GM23338 (cell line): ENCODE results near the gene DR1. TPM values are rescaled to one million over a fixed set of nuclear protein-coding genes. Genes with fewer than 3 reads are reported as not detected.

Source experiments
- ATAC-seq: fragments of 200-7000 bp; cut with Tn5 transposase; 3 replicates; pipeline ENCODE4 v1.9.1; 2020
- DNase-seq: peaks from one replicate; pipeline ENCODE4 v3.0.0-alpha.2; 2015; ENCODE audit warnings: low spot score
- H2AFZ ChIP-seq: fragments of 200-600 bp; sonication (generic); 2 replicates; pipeline ENCODE4 v1.8.0; 2016; ENCODE audit warnings: antibody characterized with exemption, mild to moderate bottlenecking, moderate library complexity
- H3F3A ChIP-seq: fragments of 200-600 bp; sonication (generic); replicated peaks from 2 replicates; pipeline ENCODE4 v1.8.0; 2017; ENCODE audit warnings: antibody characterized with exemption, mixed run types, low read depth
- H3K27ac ChIP-seq: fragments of 200-600 bp; sonication (generic); 2 replicates; pipeline ENCODE4 v1.6.1; 2016; ENCODE audit warnings: low read depth
- H3K27me3 ChIP-seq: fragments of 200-600 bp; sonication (generic); 2 replicates; pipeline ENCODE4 v1.8.0; 2016; ENCODE audit warnings: mild to moderate bottlenecking, mixed run types, moderate library complexity; ENCODE audit not compliant: insufficient read depth
- H3K36me3 ChIP-seq: fragments of 200-600 bp; sonication (generic); 2 replicates; pipeline ENCODE4 v1.8.0; 2016; ENCODE audit warnings: mild to moderate bottlenecking; ENCODE audit not compliant: insufficient read depth
- H3K4me1 ChIP-seq: fragments of 200-600 bp; sonication (generic); 2 replicates; pipeline ENCODE4 v1.8.0; 2016; ENCODE audit warnings: mild to moderate bottlenecking, moderate library complexity; ENCODE audit not compliant: insufficient read depth
- H3K4me2 ChIP-seq: fragments of 200-600 bp; sonication (generic); 2 replicates; pipeline ENCODE4 v1.7.1; 2017; ENCODE audit warnings: mixed run types
- H3K4me3 ChIP-seq: fragments of 200-600 bp; sonication (generic); 2 replicates; pipeline ENCODE4 v1.6.1; 2016; ENCODE audit warnings: mixed run types
- H3K79me2 ChIP-seq: fragments of 200-600 bp; sonication (generic); replicated peaks from 2 replicates; pipeline ENCODE4 v1.8.0; 2017; ENCODE audit warnings: mild to moderate bottlenecking; ENCODE audit not compliant: insufficient read depth
- H3K9me2 ChIP-seq: fragments of 200-600 bp; sonication (generic); 2 replicates; pipeline ENCODE4 v1.8.0; 2017; ENCODE audit not compliant: insufficient read depth
- H4K20me1 ChIP-seq: fragments of 200-600 bp; sonication (generic); replicated peaks from 2 replicates; pipeline ENCODE4 v1.8.0; 2017; ENCODE audit warnings: mild to moderate bottlenecking; ENCODE audit not compliant: insufficient read depth
- H3K27ac Mint-ChIP-seq: 2 replicates; pipeline ENCODE4 v1.8.0; 2020; ENCODE audit warnings: inconsistent platforms, mild to moderate bottlenecking, moderate library complexity, mixed read lengths
- H3K27me3 Mint-ChIP-seq: 3 replicates; pipeline ENCODE4 v1.8.0; 2022; ENCODE audit warnings: low read depth, mild to moderate bottlenecking, moderate library complexity, mixed read lengths, inconsistent platforms; ENCODE audit not compliant: insufficient read depth, poor library complexity
- H3K36me3 Mint-ChIP-seq: 3 replicates; pipeline ENCODE4 v1.8.0; 2021; ENCODE audit warnings: low read depth, mild to moderate bottlenecking, inconsistent platforms, moderate library complexity, mixed read lengths
- H3K4me1 Mint-ChIP-seq: 3 replicates; pipeline ENCODE4 v1.8.0; 2020; ENCODE audit warnings: mild to moderate bottlenecking, inconsistent platforms, mixed read lengths
- H3K4me3 Mint-ChIP-seq: 3 replicates; pipeline ENCODE4 v1.8.0; 2021; ENCODE audit warnings: moderate library complexity, mild to moderate bottlenecking, inconsistent platforms, mixed read lengths
- H3K9me3 Mint-ChIP-seq: 3 replicates; pipeline ENCODE4 v1.8.0; 2020; ENCODE audit warnings: moderate library complexity, mild to moderate bottlenecking, inconsistent platforms, mixed read lengths
- CREB1 ChIP-seq: fragments of 250-450 bp; sonication (Bioruptor Pico); IDR thresholded peaks from 2 replicates; pipeline ENCODE4 v1.5.0; 2020; ENCODE audit warnings: low read depth, mild to moderate bottlenecking, moderate library complexity
- ETS1 ChIP-seq: IDR thresholded peaks from 2 replicates; pipeline ENCODE4 v1.6.1; 2016; ENCODE audit warnings: antibody characterized with exemption
- NANOG ChIP-seq: IDR thresholded peaks from 2 replicates; pipeline ENCODE4 v1.6.1; 2016; ENCODE audit warnings: antibody characterized with exemption, borderline replicate concordance
- REST ChIP-seq: IDR thresholded peaks from one replicate; pipeline ENCODE4 v1.6.1; 2018; ENCODE audit warnings: antibody characterized with exemption; ENCODE audit not compliant: unreplicated experiment
- STAT1 ChIP-seq: IDR thresholded peaks from one replicate; pipeline ENCODE4 v1.6.1; 2016; ENCODE audit warnings: antibody characterized with exemption; ENCODE audit not compliant: unreplicated experiment
- ZNF331 ChIP-seq: fragments of 250-450 bp; sonication (Bioruptor Pico); IDR thresholded peaks from 2 replicates; pipeline ENCODE4 v1.5.0; 2020; ENCODE audit warnings: low read depth, mild to moderate bottlenecking, moderate library complexity
- polyA plus RNA-seq: library from polyadenylated mRNA; unstranded; fragments of >200 nt; fragmentation: Nextera tagmentation; extraction: Ambion mirVana; gene quantifications from 2 replicates; pipeline ENCODE4 v1.2.1, GENCODE V29; 2016
- total RNA-seq: library from RNA; depleted of rRNA; stranded (reverse); fragments of >200 nt; shearing (Covaris generic); gene quantifications from 2 replicates; pipeline ENCODE4 v1.2.3, GENCODE V29; 2014
- TF ChIP-seq, protein P1 (sequence below): fragments of 250-450 bp; sonication (Bioruptor Pico); IDR thresholded peaks from 2 replicates; pipeline ENCODE4 v1.5.0; 2020; ENCODE audit warnings: mild to moderate bottlenecking, moderate library complexity

Gene DR1
- total and polyA plus RNA-seq, 2 experiments from 2014 or later: 20.9 to 61.2 TPM

GRCh38 chr1:93408203-93408602 lies 62.5 kb downstream of the DR1 start (continued):
- TF ChIP-seq, protein P1, sequence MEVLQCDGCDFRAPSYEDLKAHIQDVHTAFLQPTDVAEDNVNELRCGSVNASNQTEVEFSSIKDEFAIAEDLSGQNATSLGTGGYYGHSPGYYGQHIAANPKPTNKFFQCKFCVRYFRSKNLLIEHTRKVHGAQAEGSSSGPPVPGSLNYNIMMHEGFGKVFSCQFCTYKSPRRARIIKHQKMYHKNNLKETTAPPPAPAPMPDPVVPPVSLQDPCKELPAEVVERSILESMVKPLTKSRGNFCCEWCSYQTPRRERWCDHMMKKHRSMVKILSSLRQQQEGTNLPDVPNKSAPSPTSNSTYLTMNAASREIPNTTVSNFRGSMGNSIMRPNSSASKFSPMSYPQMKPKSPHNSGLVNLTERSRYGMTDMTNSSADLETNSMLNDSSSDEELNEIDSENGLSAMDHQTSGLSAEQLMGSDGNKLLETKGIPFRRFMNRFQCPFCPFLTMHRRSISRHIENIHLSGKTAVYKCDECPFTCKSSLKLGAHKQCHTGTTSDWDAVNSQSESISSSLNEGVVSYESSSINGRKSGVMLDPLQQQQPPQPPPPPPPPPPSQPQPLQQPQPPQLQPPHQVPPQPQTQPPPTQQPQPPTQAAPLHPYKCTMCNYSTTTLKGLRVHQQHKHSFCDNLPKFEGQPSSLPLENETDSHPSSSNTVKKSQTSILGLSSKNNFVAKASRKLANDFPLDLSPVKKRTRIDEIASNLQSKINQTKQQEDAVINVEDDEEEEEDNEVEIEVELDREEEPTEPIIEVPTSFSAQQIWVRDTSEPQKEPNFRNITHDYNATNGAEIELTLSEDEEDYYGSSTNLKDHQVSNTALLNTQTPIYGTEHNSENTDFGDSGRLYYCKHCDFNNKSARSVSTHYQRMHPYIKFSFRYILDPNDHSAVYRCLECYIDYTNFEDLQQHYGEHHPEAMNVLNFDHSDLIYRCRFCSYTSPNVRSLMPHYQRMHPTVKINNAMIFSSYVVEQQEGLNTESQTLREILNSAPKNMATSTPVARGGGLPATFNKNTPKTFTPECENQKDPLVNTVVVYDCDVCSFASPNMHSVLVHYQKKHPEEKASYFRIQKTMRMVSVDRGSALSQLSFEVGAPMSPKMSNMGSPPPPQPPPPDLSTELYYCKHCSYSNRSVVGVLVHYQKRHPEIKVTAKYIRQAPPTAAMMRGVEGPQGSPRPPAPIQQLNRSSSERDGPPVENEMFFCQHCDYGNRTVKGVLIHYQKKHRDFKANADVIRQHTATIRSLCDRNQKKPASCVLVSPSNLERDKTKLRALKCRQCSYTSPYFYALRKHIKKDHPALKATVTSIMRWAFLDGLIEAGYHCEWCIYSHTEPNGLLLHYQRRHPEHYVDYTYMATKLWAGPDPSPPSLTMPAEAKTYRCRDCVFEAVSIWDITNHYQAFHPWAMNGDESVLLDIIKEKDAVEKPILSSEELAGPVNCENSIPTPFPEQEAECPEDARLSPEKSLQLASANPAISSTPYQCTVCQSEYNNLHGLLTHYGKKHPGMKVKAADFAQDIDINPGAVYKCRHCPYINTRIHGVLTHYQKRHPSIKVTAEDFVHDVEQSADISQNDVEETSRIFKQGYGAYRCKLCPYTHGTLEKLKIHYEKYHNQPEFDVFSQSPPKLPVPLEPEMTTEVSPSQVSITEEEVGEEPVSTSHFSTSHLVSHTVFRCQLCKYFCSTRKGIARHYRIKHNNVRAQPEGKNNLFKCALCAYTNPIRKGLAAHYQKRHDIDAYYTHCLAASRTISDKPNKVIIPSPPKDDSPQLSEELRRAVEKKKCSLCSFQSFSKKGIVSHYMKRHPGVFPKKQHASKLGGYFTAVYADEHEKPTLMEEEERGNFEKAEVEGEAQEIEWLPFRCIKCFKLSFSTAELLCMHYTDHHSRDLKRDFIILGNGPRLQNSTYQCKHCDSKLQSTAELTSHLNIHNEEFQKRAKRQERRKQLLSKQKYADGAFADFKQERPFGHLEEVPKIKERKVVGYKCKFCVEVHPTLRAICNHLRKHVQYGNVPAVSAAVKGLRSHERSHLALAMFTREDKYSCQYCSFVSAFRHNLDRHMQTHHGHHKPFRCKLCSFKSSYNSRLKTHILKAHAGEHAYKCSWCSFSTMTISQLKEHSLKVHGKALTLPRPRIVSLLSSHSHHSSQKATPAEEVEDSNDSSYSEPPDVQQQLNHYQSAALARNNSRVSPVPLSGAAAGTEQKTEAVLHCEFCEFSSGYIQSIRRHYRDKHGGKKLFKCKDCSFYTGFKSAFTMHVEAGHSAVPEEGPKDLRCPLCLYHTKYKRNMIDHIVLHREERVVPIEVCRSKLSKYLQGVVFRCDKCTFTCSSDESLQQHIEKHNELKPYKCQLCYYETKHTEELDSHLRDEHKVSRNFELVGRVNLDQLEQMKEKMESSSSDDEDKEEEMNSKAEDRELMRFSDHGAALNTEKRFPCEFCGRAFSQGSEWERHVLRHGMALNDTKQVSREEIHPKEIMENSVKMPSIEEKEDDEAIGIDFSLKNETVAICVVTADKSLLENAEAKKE (CRISPR knock-in tag): no peak
- TF ChIP-seq NANOG: no peak

DNA sequence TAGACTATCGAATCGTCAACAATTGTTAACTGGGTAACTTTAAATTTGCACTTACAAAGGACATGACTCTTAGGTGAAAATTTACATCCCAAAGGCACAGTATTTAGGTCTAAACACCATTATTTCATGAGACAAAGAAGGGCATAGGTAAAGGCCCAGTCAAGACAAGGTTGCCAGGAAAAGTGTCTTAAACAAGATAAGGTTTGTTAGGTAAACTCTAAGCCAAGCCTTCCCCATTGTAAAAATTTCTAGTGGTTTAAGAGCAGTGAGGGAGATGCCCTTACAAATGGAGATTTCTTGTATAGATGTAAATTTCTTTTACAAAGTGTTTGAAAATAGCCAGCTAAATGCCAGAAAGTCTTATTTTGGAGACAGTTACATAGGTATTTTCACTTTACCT lies 65.3 kb downstream of the DR1 start:
- Mint-ChIP-seq H3K27me3 (peaks cover 4% of the 10 kb centered on the region), H3K4me3 (no peak overlapping the region), H3K9me3 (peaks cover 48% of the 10 kb centered on the region), H3K27ac (peak overlapping the region; percentile 15; the same call in 1 of the 2 replicates), H3K36me3 (peaks cover 39% of the 10 kb centered on the region), H3K4me1 (peaks cover 28% of the 10 kb centered on the region)
- Histone ChIP-seq H3K27me3 (no peaks in the 10 kb centered on the region), H3K4me3 (peak overlapping the region; percentile 10), H3K9me2 (no peaks in the 10 kb centered on the region), H3K4me2 (peak overlapping the region; percentile 50), H3K27ac (peak overlapping the region; percentile 81), H3K79me2 (no peaks in the 10 kb centered on the region), H2AFZ (no peak overlapping the region), H3K36me3 (peaks cover 22% of the 10 kb centered on the region), H3K4me1 (peaks cover 38% of the 10 kb centered on the region), H3F3A (peaks cover 12% of the 10 kb centered on the region; the same call in 1 of the 2 replicates), H4K20me1 (no peaks in the 10 kb centered on the region)
- TF ChIP-seq CREB1 (CRISPR knock-in tag) (no peak), ZNF331 (CRISPR knock-in tag) (no peak), ETS1 (no peak), REST (no peak), STAT1 (no peak), NANOG (peak; percentile 72)
- DNase-seq: peak; percentile 82
- peak; percentile 95 for ATAC-seq
